Mesendoderm (in vitro differentiated cells): Measurements from ENCODE around the gene WNT16.

Experiments
- DNase-seq: peaks from one replicate; pipeline ENCODE4 v3.0.0; 2013
- H2AK5ac ChIP-seq: 2 replicates; pipeline ENCODE4 v1.6.1; 2013; ENCODE audit warnings: low read length, inconsistent platforms
- H2BK120ac ChIP-seq: 2 replicates; pipeline ENCODE4 v1.6.1; 2013; ENCODE audit warnings: low read depth, mild to moderate bottlenecking, low read length, moderate library complexity, mixed read lengths
- H2BK15ac ChIP-seq: replicated peaks from 2 replicates; pipeline ENCODE4 v1.6.1; 2013; ENCODE audit warnings: low read depth, mild to moderate bottlenecking, moderate library complexity
- H2BK5ac ChIP-seq: 2 replicates; pipeline ENCODE4 v1.6.1; 2013; ENCODE audit warnings: low read length, inconsistent platforms
- H3K18ac ChIP-seq: 2 replicates; pipeline ENCODE4 v1.6.1; 2013; ENCODE audit warnings: mild to moderate bottlenecking, low read length, mixed read lengths
- H3K23ac ChIP-seq: one replicate; pipeline ENCODE4 v1.6.1; 2013; ENCODE audit warnings: low read length
- H3K27ac ChIP-seq: 2 replicates; pipeline ENCODE4 v1.5.1; 2013; ENCODE audit warnings: low read depth, mild to moderate bottlenecking, inconsistent platforms, low read length, moderate library complexity
- H3K27me3 ChIP-seq: 2 replicates; pipeline ENCODE4 v1.6.1; 2013; ENCODE audit warnings: low read length, control low read depth, mild to moderate bottlenecking, inconsistent platforms; ENCODE audit not compliant: insufficient read depth, poor library complexity
- H3K36me3 ChIP-seq: 2 replicates; pipeline ENCODE4 v1.6.1; 2013; ENCODE audit warnings: low read length, inconsistent platforms; ENCODE audit not compliant: control insufficient read depth, insufficient read depth
- H3K4ac ChIP-seq: one replicate; pipeline ENCODE4 v1.6.1; 2013; ENCODE audit warnings: low read depth, mild to moderate bottlenecking, low read length, moderate library complexity
- H3K4me1 ChIP-seq: 2 replicates; pipeline ENCODE4 v1.6.1; 2013; ENCODE audit warnings: low read depth, low read length, inconsistent platforms; ENCODE audit not compliant: control insufficient read depth
- H3K4me2 ChIP-seq: 2 replicates; pipeline ENCODE4 v1.6.1; 2013; ENCODE audit warnings: low read length
- H3K4me3 ChIP-seq: 2 replicates; pipeline ENCODE4 v1.5.1; 2013; ENCODE audit warnings: mild to moderate bottlenecking, low read length
- H3K56ac ChIP-seq: one replicate; pipeline ENCODE4 v1.6.1; 2013; ENCODE audit warnings: low read length
- H3K79me1 ChIP-seq: 2 replicates; pipeline ENCODE4 v1.6.1; 2013; ENCODE audit warnings: low read length, inconsistent platforms
- H3K79me2 ChIP-seq: 2 replicates; pipeline ENCODE4 v1.6.1; 2013; ENCODE audit warnings: mild to moderate bottlenecking, low read length; ENCODE audit not compliant: control insufficient read depth, insufficient read depth
- H3K9ac ChIP-seq: 2 replicates; pipeline ENCODE4 v1.6.1; 2013; ENCODE audit warnings: low read length, inconsistent platforms
- H4K5ac ChIP-seq: one replicate; pipeline ENCODE4 v1.6.1; 2013; ENCODE audit warnings: low read length
- H4K8ac ChIP-seq: one replicate; pipeline ENCODE4 v1.6.1; 2013; ENCODE audit warnings: low read depth, mild to moderate bottlenecking, control low read depth, low read length, moderate library complexity
- WGBS: extraction: QIAGEN DNeasy Blood & Tissue Kit; methylation state at CpG from one replicate; pipeline ENCODE4 v1.1.7; 2013; ENCODE audit warnings: low lambda C conversion rate, missing lambda C conversion rate; ENCODE audit not compliant: insufficient coverage; ENCODE audit errors: extremely low coverage; 5-methylcytosine and 5-hydroxymethylcytosine counted together

WNT16 gene

DNA sequence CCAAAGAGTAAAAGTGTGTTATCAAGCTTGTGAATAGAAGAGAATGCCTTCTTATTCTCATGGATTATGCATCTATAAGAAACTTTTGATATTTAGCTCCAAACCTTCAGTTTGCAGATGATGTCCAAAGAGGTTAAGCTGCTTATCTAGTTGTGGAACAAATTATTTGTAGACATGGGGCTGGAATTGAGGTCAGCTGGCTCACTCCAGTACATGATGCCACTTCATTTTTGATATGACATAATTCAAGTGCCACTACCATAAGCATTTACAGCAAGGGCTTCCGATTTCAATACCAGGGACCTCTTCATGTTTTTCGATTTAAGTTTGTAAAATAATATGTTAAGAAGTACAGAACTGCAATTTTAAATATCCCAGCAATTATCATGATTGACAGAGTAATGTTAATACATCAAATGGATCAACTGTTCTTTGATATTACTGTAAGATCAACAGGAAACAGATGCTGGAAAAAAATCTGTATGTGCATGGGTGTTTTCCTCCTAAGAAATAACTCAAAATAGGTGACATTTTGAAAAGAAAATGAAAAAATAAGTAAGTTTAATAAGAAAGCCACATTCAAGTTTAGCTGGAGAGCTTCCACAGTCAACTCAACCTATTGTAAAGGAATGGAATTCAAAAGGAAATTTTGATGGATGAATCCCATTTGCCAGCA is 54.6 kb downstream of the WNT16 start:
- H4K8ac ChIP-seq = no peak overlapping the region
- H3K4ac ChIP-seq = no peak overlapping the region
- H3K4me2 ChIP-seq = no peak overlapping the region
- no peak overlapping the region for H2AK5ac ChIP-seq
- H3K27me3 ChIP-seq = no peaks in the 10 kb centered on the region
- H2BK120ac ChIP-seq = no peak overlapping the region
- H3K9ac ChIP-seq = no peak overlapping the region
- no peak overlapping the region for H4K5ac ChIP-seq
- peaks cover 9% of the 10 kb centered on the region for H3K79me1 ChIP-seq
- H2BK5ac ChIP-seq = no peak overlapping the region
- H3K23ac ChIP-seq = no peak overlapping the region
- no peak overlapping the region for H3K56ac ChIP-seq
- H3K27ac ChIP-seq = no peak overlapping the region
- no CpG with 5 or more reads among the region's 2 CpGs for WGBS
- no peak overlapping the region for H3K18ac ChIP-seq
- H3K79me2 ChIP-seq = peaks cover 28% of the 10 kb centered on the region
- H3K36me3 ChIP-seq = no peaks in the 10 kb centered on the region
- H3K4me1 ChIP-seq = no peaks in the 10 kb centered on the region
- DNase-seq = no peak
- no peak overlapping the region for H3K4me3 ChIP-seq
- no peak overlapping the region for H2BK15ac ChIP-seq

DNA sequence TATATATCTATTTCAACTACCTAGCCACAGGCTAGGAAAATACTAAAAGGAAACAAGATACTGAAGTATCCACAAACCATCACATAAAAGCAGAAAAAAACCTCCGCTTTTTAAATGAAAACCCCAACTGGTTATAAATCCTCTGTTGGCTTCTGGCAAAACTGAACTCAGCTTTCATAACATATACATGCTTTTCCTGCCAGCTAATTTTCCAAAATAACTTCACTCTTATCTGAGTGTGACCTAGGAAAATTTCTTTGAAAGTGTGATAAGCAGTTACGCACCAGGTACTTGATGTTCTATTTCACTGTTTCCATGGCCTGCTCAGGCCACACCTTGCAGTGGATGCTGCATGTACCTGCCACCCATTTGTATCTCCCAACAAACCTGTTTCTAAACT is 55.5 kb downstream of the WNT16 start:
- no peak overlapping the region for H2BK120ac ChIP-seq
- H2AK5ac ChIP-seq = no peak overlapping the region
- H3K79me1 ChIP-seq = peaks cover 9% of the 10 kb centered on the region
- H3K27ac ChIP-seq = no peak overlapping the region
- no peak overlapping the region for H4K8ac ChIP-seq
- no peak overlapping the region for H2BK5ac ChIP-seq
- H3K27me3 ChIP-seq = no peaks in the 10 kb centered on the region
- H3K23ac ChIP-seq = no peak overlapping the region
- no peaks in the 10 kb centered on the region for H3K36me3 ChIP-seq
- H3K4ac ChIP-seq = no peak overlapping the region
- peaks cover 35% of the 10 kb centered on the region for H3K79me2 ChIP-seq
- no peak overlapping the region for H3K4me3 ChIP-seq
- DNase-seq = no peak
- no CpG with 5 or more reads among the region's 2 CpGs for WGBS
- no peak overlapping the region for H4K5ac ChIP-seq
- no peak overlapping the region for H3K4me2 ChIP-seq
- no peak overlapping the region for H2BK15ac ChIP-seq
- no peak overlapping the region for H3K18ac ChIP-seq
- no peaks in the 10 kb centered on the region for H3K4me1 ChIP-seq
- no peak overlapping the region for H3K56ac ChIP-seq
- no peak overlapping the region for H3K9ac ChIP-seq

DNA sequence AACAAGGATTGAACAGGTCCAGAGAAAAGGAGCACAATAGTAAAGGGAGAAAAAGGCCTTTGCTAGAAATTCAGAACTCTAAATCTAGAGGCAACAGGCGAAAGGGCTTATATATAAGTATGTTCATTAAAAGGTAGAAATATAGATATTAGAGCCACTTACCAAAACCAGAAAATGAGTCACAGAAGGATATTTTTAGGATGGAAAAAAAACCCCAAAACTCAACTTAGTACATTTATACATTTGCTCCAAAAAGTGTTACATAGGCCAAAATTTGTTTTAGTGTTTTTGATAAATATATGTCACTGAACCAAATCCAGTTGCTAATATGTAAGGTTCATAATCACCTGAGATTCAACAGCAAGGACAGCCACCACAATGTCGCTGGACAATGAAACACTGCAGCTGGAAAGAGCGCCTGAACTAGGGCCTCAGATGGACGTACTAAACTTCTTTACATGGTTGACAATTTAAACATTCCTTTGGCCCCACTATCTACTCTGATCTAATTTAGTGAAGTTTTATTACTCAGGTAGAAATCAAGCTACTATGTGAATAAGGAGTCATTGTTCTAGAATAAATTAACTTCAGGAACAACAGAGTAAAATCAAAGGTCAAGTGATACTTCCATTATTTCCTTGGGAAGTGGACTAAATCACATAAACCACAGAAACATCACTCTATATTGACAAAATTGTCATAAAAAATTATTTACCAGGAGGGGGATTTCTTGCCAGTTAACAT is 56.4 kb downstream of the WNT16 start:
- Histone ChIP-seq H3K36me3 (no peaks in the 10 kb centered on the region), H3K18ac (no peak overlapping the region), H3K4ac (no peak overlapping the region), H2BK15ac (no peak overlapping the region), H3K9ac (no peak overlapping the region), H3K56ac (no peak overlapping the region), H3K23ac (no peak overlapping the region), H4K5ac (no peak overlapping the region), H4K8ac (no peak overlapping the region), H3K79me2 (peaks cover 42% of the 10 kb centered on the region), H3K79me1 (peaks cover 10% of the 10 kb centered on the region), H2BK5ac (no peak overlapping the region), H3K27ac (no peak overlapping the region), H3K4me3 (no peak overlapping the region), H3K4me2 (no peak overlapping the region), H2AK5ac (no peak overlapping the region), H3K27me3 (no peaks in the 10 kb centered on the region), H2BK120ac (no peak overlapping the region), H3K4me1 (no peaks in the 10 kb centered on the region)
- WGBS = no CpG with 5 or more reads among the region's 4 CpGs
- no peak for DNase-seq

DNA sequence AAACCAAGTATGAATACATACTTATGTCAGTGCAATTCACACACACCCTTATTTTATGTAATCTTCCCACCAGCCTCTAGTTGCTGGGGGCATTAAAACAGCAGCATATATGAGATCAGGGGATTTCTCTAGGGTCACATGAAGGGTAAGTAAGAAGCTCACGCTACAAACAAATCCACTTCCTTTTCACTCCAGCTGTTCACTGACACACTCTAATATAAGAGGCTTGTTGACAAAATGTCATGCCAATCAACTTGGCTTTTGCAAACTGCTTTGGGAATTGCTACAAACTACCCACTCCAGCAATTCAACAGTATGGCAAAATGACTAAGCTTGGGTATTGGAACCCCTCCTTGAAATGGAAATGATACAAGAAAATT is 57.0 kb downstream of the WNT16 start:
- no peak overlapping the region for H3K56ac ChIP-seq
- no peak overlapping the region for H2BK15ac ChIP-seq
- no peak overlapping the region for H3K4ac ChIP-seq
- H2AK5ac ChIP-seq = no peak overlapping the region
- no peak overlapping the region for H4K8ac ChIP-seq
- H2BK5ac ChIP-seq = no peak overlapping the region
- H3K23ac ChIP-seq = no peak overlapping the region
- H3K9ac ChIP-seq = no peak overlapping the region
- WGBS = no CpG with 5 or more reads among the region's 1 CpG
- no peak overlapping the region for H2BK120ac ChIP-seq
- no peak overlapping the region for H3K18ac ChIP-seq
- no peak overlapping the region for H3K4me2 ChIP-seq
- no peak overlapping the region for H3K4me3 ChIP-seq
- no peak overlapping the region for H4K5ac ChIP-seq
- no peak for DNase-seq
- no peaks in the 10 kb centered on the region for H3K4me1 ChIP-seq
- H3K79me2 ChIP-seq = peaks cover 47% of the 10 kb centered on the region
- no peak overlapping the region for H3K27ac ChIP-seq
- no peaks in the 10 kb centered on the region for H3K27me3 ChIP-seq
- H3K36me3 ChIP-seq = no peaks in the 10 kb centered on the region
- H3K79me1 ChIP-seq = peaks cover 9% of the 10 kb centered on the region

DNA sequence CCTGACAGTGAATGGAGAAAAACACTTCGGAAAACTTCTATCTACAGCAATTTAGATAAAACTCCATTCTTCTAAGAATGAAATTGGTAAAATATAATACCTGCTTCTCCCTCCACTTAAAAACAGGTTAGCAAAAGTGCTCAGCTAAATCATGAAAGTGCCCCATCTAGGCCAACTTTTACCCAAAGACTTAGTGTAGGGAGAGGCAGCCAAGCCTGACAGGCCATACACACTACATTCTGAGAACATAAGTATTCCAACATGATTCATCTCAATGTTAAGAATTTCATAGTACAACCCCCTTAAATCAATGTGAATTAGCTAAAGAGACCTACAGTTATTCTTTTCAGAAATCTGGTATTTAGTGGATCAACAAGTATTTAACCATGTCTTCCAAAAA is 60.1 kb downstream of the WNT16 start:
- Histone ChIP-seq H2BK120ac (no peak overlapping the region), H3K9ac (no peak overlapping the region), H2BK5ac (no peak overlapping the region), H4K8ac (no peak overlapping the region), H3K79me2 (peaks cover 61% of the 10 kb centered on the region), H3K36me3 (no peaks in the 10 kb centered on the region), H4K5ac (no peak overlapping the region), H3K56ac (no peak overlapping the region), H3K4me2 (no peak overlapping the region), H3K23ac (no peak overlapping the region), H3K79me1 (peaks cover 9% of the 10 kb centered on the region), H2AK5ac (no peak overlapping the region), H2BK15ac (no peak overlapping the region), H3K4me3 (no peak overlapping the region), H3K4ac (no peak overlapping the region), H3K27ac (no peak overlapping the region), H3K4me1 (no peaks in the 10 kb centered on the region), H3K18ac (no peak overlapping the region), H3K27me3 (no peaks in the 10 kb centered on the region)
- WGBS = no CpG with 5 or more reads among the region's 1 CpG
- DNase-seq = no peak

DNA sequence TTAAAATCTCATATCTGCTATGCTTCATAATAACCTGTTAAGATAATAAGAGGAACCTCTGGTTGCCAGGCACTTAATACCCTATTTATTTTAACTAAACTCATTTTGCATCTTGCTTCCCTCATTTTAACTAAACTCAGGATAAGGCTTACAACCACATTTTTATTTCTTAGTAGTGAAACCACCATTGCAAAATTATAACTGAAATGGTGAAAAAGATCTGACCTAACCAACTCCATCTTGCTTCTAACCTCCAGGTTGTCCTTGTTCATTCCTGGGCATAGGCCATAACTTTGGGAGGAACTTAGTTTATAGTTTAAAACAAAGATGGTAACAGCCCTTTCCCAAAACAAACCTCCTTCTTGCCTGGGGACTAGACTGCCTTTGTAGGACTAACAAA is 61.3 kb downstream of the WNT16 start:
- no peak overlapping the region for H2AK5ac ChIP-seq
- no peak overlapping the region for H4K5ac ChIP-seq
- H3K36me3 ChIP-seq = no peaks in the 10 kb centered on the region
- H3K4me3 ChIP-seq = no peak overlapping the region
- peaks cover 7% of the 10 kb centered on the region for H3K79me1 ChIP-seq
- no peak overlapping the region for H3K27ac ChIP-seq
- no peak overlapping the region for H3K9ac ChIP-seq
- H3K23ac ChIP-seq = no peak overlapping the region
- H4K8ac ChIP-seq = no peak overlapping the region
- no peak overlapping the region for H2BK15ac ChIP-seq
- H3K56ac ChIP-seq = no peak overlapping the region
- no peak overlapping the region for H2BK120ac ChIP-seq
- peaks cover 65% of the 10 kb centered on the region for H3K79me2 ChIP-seq
- no peaks in the 10 kb centered on the region for H3K27me3 ChIP-seq
- no peak overlapping the region for H3K18ac ChIP-seq
- no peaks in the 10 kb centered on the region for H3K4me1 ChIP-seq
- no peak overlapping the region for H2BK5ac ChIP-seq
- H3K4me2 ChIP-seq = no peak overlapping the region
- DNase-seq = no peak
- no peak overlapping the region for H3K4ac ChIP-seq
